Ovary (tissue), 3 donors: ENCODE results near the gene PDS5B.

Source experiments
- CTCF ChIP-seq, 3 donors: fragments of 450-650 bp in 2 of 3; fragments of 200-600 bp in 1 of 3; IDR thresholded peaks; one replicate each; pipeline versions ENCODE4 v1.5.1 to v1.8.0; 2016 to 2022; ENCODE audit warnings: antibody characterized with exemption in 3 of 3, mild to moderate bottlenecking in 1 of 3
- EP300 ChIP-seq: sonication (generic); formaldehyde crosslinking; IDR thresholded peaks from one replicate; pipeline ENCODE4 v1.6.1; 2017; ENCODE audit warnings: antibody characterized with exemption
- POLR2A ChIP-seq: fragments of 450-650 bp; IDR thresholded peaks from one replicate; pipeline ENCODE4 v1.6.1; 2017; ENCODE audit warnings: antibody characterized with exemption, mild to moderate bottlenecking, moderate library complexity
- donor health status: DM: no; HTN: no; CAD: no.

GRCh38 chr13:32545083-32545482 lies 41.2 kb upstream of the PDS5B start:
- TF ChIP-seq CTCF (IDR thresholded peaks at IDR 0.05), result no peak
- no peak for TF ChIP-seq EP300
- no peak for TF ChIP-seq POLR2A
